SK-N-SH (cell line): ENCODE measurements around the gene MYOD1. TPM values are rescaled to one million over a fixed set of nuclear protein-coding genes. Genes with fewer than 3 reads are reported as not detected.

Experiments used
- CTCF ChIA-PET: fragments of 300-600, 350-600 bp; formaldehyde crosslinking; extraction: SDS; loops from one replicate; lab custom pipeline; 2021; lab: Yijun Ruan, JAX
- POLR2A ChIA-PET: fragments of 350-600 bp; sonication (Branson Sonifier 250); formaldehyde crosslinking; extraction: SDS; loops from one replicate; lab custom pipeline; 2020; ENCODE audit warnings: antibody characterized with exemption, inconsistent platforms; lab: Yijun Ruan, JAX
- DNase-seq: peaks from one replicate; pipeline ENCODE4 v3.0.0; 2012
- H2AFZ ChIP-seq: fragments of 200-600 bp; sonication (generic); 2 replicates; pipeline ENCODE4 v1.8.1; 2016; ENCODE audit warnings: antibody characterized with exemption, mild to moderate bottlenecking, low read depth
- H3F3A ChIP-seq: fragments of 200-600 bp; sonication (generic); replicated peaks from 2 replicates; pipeline ENCODE3; 2016; ENCODE audit warnings: antibody characterized with exemption, mild to moderate bottlenecking; ENCODE audit not compliant: insufficient read depth
- H3K27ac ChIP-seq, 2 experiments: fragments of 200-500 bp in 1 of 2; fragments of 200-600 bp in 1 of 2; sonication (Bioruptor generic) in 1 of 2; sonication (generic), shearing (Covaris generic) in 1 of 2; 2 replicates each; pipeline versions ENCODE4 v1.5.1 to v1.6.1; 2014 to 2016; ENCODE audit warnings: low read depth in 2 of 2, inconsistent platforms in 1 of 2, low read length in 1 of 2, mild to moderate bottlenecking in 1 of 2, mixed read lengths in 1 of 2
- H3K27me3 ChIP-seq: fragments of 200-600 bp; sonication (generic), shearing (Covaris generic); 2 replicates; pipeline ENCODE4 v1.6.1; 2016; ENCODE audit warnings: mixed run types; ENCODE audit not compliant: insufficient read depth
- H3K36me3 ChIP-seq, 2 experiments: fragments of 200-500 bp in 1 of 2; fragments of 200-600 bp in 1 of 2; sonication (Bioruptor generic) in 1 of 2; sonication (generic) in 1 of 2; replicated peaks in 1 of 2; 2 replicates each; pipeline versions ENCODE3 to v1.5.1; 2014 to 2016; ENCODE audit warnings: low read length in 1 of 2, mild to moderate bottlenecking in 1 of 2; ENCODE audit not compliant: insufficient read depth in 2 of 2, control insufficient read depth in 1 of 2
- H3K4me1 ChIP-seq, 2 experiments: fragments of 200-500 bp in 1 of 2; fragments of 200-600 bp in 1 of 2; sonication (Bioruptor generic) in 1 of 2; sonication (generic), shearing (Covaris generic) in 1 of 2; 2 replicates each; pipeline versions ENCODE4 v1.5.1 to v1.6.1; 2014 to 2016; ENCODE audit warnings: low read depth in 1 of 2, low read length in 1 of 2, mixed run types in 1 of 2; ENCODE audit not compliant: insufficient read depth in 2 of 2, control insufficient read depth in 1 of 2
- H3K4me2 ChIP-seq: fragments of 200-600 bp; sonication (generic), shearing (Covaris generic); 2 replicates; pipeline ENCODE4 v1.6.1; 2017; ENCODE audit warnings: mixed run types
- H3K4me3 ChIP-seq, 2 experiments: fragments of 200-500 bp in 1 of 2; fragments of 200-600 bp in 1 of 2; sonication (Bioruptor generic) in 1 of 2; sonication (generic), shearing (Covaris generic) in 1 of 2; 2 replicates each; pipeline versions ENCODE4 v1.5.1 to v1.8.1; 2014 to 2016; ENCODE audit warnings: low read depth in 2 of 2, inconsistent platforms in 1 of 2, low read length in 1 of 2, mild to moderate bottlenecking in 1 of 2, mixed read lengths in 1 of 2, moderate library complexity in 1 of 2
- H3K79me2 ChIP-seq: fragments of 200-600 bp; sonication (generic); 2 replicates; pipeline ENCODE4 v1.8.1; 2017; ENCODE audit warnings: mild to moderate bottlenecking; ENCODE audit not compliant: insufficient read depth
- H3K9ac ChIP-seq: fragments of 200-600 bp; sonication (generic); 2 replicates; pipeline ENCODE4 v1.6.1; 2017; ENCODE audit warnings: mixed run types
- H3K9me2 ChIP-seq: fragments of 200-600 bp; sonication (generic); 2 replicates; pipeline ENCODE4 v1.6.1; 2017; ENCODE audit warnings: mixed run types
- H3K9me3 ChIP-seq: fragments of 200-600 bp; sonication (generic); 2 replicates; pipeline ENCODE4 v1.6.1; 2017; ENCODE audit warnings: mixed run types, mild to moderate bottlenecking, moderate library complexity
- H4K20me1 ChIP-seq: fragments of 200-600 bp; sonication (generic); 2 replicates; pipeline ENCODE4 v1.6.1; 2017; ENCODE audit warnings: mild to moderate bottlenecking, mixed run types; ENCODE audit not compliant: insufficient read depth
- ELF1 ChIP-seq: IDR thresholded peaks from 2 replicates; pipeline ENCODE4 v1.4.0; 2012
- EP300 ChIP-seq, 2 experiments: IDR thresholded peaks; 2 replicates each; pipeline versions ENCODE4 v1.4.0 to v1.6.1; 2012; ENCODE audit warnings: borderline replicate concordance in 1 of 2, low read depth in 1 of 2, low read length in 1 of 2
- EZH2phosphoT487 ChIP-seq: fragments of 200-600 bp; sonication (generic); IDR thresholded peaks from 2 replicates; pipeline ENCODE4 v1.6.1; 2017; ENCODE audit warnings: low read depth, mixed run types, mild to moderate bottlenecking, antibody characterized with exemption, moderate library complexity, borderline replicate concordance
- FOSL2 ChIP-seq: IDR thresholded peaks from 2 replicates; pipeline ENCODE4 v1.4.0; 2012; ENCODE audit warnings: low read depth, mild to moderate bottlenecking, moderate library complexity, borderline replicate concordance
- FOXM1 ChIP-seq: IDR thresholded peaks from 2 replicates; pipeline ENCODE4 v1.4.0; 2012; ENCODE audit warnings: low read depth, mild to moderate bottlenecking
- MEF2A ChIP-seq: IDR thresholded peaks from 2 replicates; pipeline ENCODE4 v1.4.0; 2012; ENCODE audit warnings: low read depth, borderline replicate concordance
- NFIC ChIP-seq: IDR thresholded peaks from 2 replicates; pipeline ENCODE4 v1.4.0; 2012; ENCODE audit warnings: borderline replicate concordance
- NRF1 ChIP-seq: IDR thresholded peaks from 2 replicates; pipeline ENCODE4 v1.6.1; 2012; ENCODE audit warnings: low read depth, mild to moderate bottlenecking, low read length
- POLR2AphosphoS5 ChIP-seq: IDR thresholded peaks from 2 replicates; pipeline ENCODE4 v1.6.1; 2012; ENCODE audit warnings: low read depth, low read length
- RAD21 ChIP-seq: IDR thresholded peaks from 2 replicates; pipeline ENCODE4 v1.6.1; 2012; ENCODE audit warnings: mild to moderate bottlenecking, low read length
- RXRA ChIP-seq: IDR thresholded peaks from 2 replicates; pipeline ENCODE4 v1.4.0; 2012; ENCODE audit warnings: low read depth, mild to moderate bottlenecking, borderline replicate concordance
- TAF1 ChIP-seq: IDR thresholded peaks from 2 replicates; pipeline ENCODE4 v1.6.1; 2012; ENCODE audit warnings: low read depth, mild to moderate bottlenecking, low read length, moderate library complexity, borderline replicate concordance
- TEAD4 ChIP-seq: IDR thresholded peaks from 2 replicates; pipeline ENCODE4 v1.4.0; 2012; ENCODE audit warnings: mild to moderate bottlenecking, borderline replicate concordance; ENCODE audit not compliant: insufficient read depth
- YY1 ChIP-seq: IDR thresholded peaks from 2 replicates; pipeline ENCODE4 v1.4.0; 2012; ENCODE audit warnings: low read depth, mild to moderate bottlenecking
- WGBS: methylation state at CpG from one replicate; pipeline ENCODE4 v1.1.6; 2017; ENCODE audit warnings: low lambda C conversion rate; 5-methylcytosine and 5-hydroxymethylcytosine counted together
- polyA plus RNA-seq, 3 experiments: library from polyadenylated mRNA; depleted of rRNA; stranded (reverse); fragments of >200 nt; gene quantifications; 2 replicates each; pipeline ENCODE4 v1.2.3, GENCODE V29; 2012
- TF ChIP-seq, protein P1 (sequence below): IDR thresholded peaks from 2 replicates; pipeline ENCODE4 v1.4.0; 2012; ENCODE audit warnings: low read depth, borderline replicate concordance
- TF ChIP-seq, protein P2 (sequence below): IDR thresholded peaks from 2 replicates; pipeline ENCODE4 v1.4.0; 2012; ENCODE audit warnings: low read depth, borderline replicate concordance
- TF ChIP-seq, protein P3 (sequence below): fragments of 200-600 bp; sonication (generic); IDR thresholded peaks from 2 replicates; pipeline ENCODE4 v1.6.1; 2017; ENCODE audit warnings: antibody characterized with exemption, mild to moderate bottlenecking, moderate library complexity
- TF ChIP-seq, protein P4 (sequence below): IDR thresholded peaks from 2 replicates; pipeline ENCODE4 v1.6.1; 2012; ENCODE audit warnings: mild to moderate bottlenecking, low read depth, low read length, moderate library complexity
- TF ChIP-seq, protein P5 (sequence below): IDR thresholded peaks from 2 replicates; pipeline ENCODE4 v1.4.0; 2012; ENCODE audit warnings: low read depth

The MYOD1 gene
- polyA plus RNA-seq, 1 of the 3 experiments (the other 2 are of a cell fraction): not detected

DNA sequence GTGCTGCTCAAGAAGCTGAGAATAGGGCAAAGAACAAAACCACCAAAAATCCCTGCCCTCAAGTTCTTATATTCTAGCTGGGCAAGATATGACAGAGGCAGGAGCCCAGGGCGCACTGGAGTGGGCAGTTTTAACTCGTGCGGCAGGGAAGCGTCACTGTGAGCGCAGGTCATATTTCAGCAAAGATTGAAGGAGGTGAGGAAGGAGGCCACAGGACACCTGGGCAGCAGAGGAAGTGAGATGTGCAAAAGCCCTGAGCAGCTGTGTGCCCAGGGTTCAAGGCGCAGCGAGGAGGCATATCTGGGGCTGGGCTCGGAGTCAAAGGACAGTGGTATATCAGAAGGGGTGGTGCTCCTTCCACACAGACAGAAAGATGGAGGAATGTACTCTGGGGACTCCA lies 28.7 kb downstream of the MYOD1 start (continued):
- TF ChIP-seq, protein P1, sequence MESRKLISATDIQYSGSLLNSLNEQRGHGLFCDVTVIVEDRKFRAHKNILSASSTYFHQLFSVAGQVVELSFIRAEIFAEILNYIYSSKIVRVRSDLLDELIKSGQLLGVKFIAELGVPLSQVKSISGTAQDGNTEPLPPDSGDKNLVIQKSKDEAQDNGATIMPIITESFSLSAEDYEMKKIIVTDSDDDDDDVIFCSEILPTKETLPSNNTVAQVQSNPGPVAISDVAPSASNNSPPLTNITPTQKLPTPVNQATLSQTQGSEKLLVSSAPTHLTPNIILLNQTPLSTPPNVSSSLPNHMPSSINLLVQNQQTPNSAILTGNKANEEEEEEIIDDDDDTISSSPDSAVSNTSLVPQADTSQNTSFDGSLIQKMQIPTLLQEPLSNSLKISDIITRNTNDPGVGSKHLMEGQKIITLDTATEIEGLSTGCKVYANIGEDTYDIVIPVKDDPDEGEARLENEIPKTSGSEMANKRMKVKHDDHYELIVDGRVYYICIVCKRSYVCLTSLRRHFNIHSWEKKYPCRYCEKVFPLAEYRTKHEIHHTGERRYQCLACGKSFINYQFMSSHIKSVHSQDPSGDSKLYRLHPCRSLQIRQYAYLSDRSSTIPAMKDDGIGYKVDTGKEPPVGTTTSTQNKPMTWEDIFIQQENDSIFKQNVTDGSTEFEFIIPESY: no peak
- TF ChIP-seq, protein P2, sequence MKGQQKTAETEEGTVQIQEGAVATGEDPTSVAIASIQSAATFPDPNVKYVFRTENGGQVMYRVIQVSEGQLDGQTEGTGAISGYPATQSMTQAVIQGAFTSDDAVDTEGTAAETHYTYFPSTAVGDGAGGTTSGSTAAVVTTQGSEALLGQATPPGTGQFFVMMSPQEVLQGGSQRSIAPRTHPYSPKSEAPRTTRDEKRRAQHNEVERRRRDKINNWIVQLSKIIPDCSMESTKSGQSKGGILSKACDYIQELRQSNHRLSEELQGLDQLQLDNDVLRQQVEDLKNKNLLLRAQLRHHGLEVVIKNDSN: no peak
- no peak for TF ChIP-seq FOSL2
- TF ChIP-seq, all 33 proteins: peak for 0

DNA sequence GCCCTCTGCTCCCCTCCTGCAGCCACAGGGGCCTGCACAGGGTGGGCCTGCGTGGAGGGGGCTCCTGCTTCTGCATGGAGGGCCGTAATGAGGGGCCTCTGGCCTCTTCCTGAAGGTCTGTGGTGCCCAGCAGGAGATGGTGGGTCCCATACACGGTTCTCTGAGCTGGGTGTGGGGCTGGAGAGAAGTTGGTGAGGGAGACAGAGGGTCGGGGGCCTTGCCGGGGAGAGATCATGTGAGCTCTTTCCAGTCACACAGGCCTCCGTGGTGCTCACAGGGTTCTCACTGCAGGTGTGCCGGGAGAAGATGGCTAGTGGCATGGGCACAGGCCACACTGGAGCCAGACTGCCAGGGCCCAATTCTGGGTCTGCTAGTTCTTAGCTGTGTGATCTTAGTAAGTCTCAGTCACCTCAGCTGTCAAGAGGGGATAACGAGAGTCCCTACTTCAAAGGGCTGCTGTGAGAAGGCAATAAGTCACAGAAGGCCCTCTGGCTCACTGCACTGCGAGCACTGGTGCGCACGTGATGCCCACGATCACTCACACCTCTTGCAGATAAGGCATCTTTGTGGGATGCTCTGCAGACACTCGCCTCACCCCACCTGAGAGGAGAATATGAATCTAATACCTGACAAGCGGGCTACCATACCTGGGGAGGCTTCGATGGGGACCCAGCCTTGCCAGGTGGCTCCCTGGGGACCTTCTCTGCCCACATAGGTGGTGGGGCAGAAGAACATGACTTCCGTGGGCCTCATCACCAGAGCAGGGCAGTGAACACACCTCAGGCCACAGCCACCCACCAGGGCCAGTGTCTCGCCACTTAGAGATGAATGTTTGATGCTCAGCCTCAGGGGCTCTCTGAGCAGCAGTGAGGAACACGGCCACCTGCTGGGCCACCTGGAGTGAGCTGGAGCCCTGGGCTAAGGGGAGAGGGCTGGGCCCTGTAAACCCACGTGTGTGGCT lies 29.7 kb downstream of the MYOD1 start:
- DNase-seq: no peak
- no peaks in the 10 kb centered on the region for H4K20me1 ChIP-seq
- POLR2A ChIA-PET: interaction anchor here (0.6 kb wide), 1 partner anchor 340 kb away, joined by 5 read pairs; no protein-coding TSS in a partner anchor
- H3K79me2 ChIP-seq: no peaks in the 10 kb centered on the region
- no peaks in the 10 kb centered on the region for H3F3A ChIP-seq
- 60% methylated on average over 10 of the region's 19 CpGs for WGBS
- H3K4me1 ChIP-seq: no peaks in the 10 kb centered on the region; a peak in 1 of 4 replicates
- H3K9ac ChIP-seq: no peak overlapping the region
- H3K4me3 ChIP-seq: no peak overlapping the region
- no peak overlapping the region for H3K4me2 ChIP-seq
- no peak overlapping the region for H2AFZ ChIP-seq
- CTCF ChIA-PET: interaction anchor here (1.3 to 2.1 kb wide), 3 partner anchors 14 to 18 kb away, joined by 3 to 9 read pairs (median 5); no protein-coding TSS in a partner anchor
- H3K27ac ChIP-seq: no peak overlapping the region
- no peaks in the 10 kb centered on the region for H3K36me3 ChIP-seq
- H3K9me3 ChIP-seq: no peaks in the 10 kb centered on the region
- no peaks in the 10 kb centered on the region for H3K27me3 ChIP-seq
- no peaks in the 10 kb centered on the region for H3K9me2 ChIP-seq
- TF ChIP-seq, protein P3, sequence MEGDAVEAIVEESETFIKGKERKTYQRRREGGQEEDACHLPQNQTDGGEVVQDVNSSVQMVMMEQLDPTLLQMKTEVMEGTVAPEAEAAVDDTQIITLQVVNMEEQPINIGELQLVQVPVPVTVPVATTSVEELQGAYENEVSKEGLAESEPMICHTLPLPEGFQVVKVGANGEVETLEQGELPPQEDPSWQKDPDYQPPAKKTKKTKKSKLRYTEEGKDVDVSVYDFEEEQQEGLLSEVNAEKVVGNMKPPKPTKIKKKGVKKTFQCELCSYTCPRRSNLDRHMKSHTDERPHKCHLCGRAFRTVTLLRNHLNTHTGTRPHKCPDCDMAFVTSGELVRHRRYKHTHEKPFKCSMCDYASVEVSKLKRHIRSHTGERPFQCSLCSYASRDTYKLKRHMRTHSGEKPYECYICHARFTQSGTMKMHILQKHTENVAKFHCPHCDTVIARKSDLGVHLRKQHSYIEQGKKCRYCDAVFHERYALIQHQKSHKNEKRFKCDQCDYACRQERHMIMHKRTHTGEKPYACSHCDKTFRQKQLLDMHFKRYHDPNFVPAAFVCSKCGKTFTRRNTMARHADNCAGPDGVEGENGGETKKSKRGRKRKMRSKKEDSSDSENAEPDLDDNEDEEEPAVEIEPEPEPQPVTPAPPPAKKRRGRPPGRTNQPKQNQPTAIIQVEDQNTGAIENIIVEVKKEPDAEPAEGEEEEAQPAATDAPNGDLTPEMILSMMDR: no peak
- no peak for TF ChIP-seq RAD21
- no peak for TF ChIP-seq YY1
- no peak for TF ChIP-seq EZH2phosphoT487
- no peak for TF ChIP-seq NFIC
- TF ChIP-seq TEAD4: no peak
- TF ChIP-seq, protein P4, sequence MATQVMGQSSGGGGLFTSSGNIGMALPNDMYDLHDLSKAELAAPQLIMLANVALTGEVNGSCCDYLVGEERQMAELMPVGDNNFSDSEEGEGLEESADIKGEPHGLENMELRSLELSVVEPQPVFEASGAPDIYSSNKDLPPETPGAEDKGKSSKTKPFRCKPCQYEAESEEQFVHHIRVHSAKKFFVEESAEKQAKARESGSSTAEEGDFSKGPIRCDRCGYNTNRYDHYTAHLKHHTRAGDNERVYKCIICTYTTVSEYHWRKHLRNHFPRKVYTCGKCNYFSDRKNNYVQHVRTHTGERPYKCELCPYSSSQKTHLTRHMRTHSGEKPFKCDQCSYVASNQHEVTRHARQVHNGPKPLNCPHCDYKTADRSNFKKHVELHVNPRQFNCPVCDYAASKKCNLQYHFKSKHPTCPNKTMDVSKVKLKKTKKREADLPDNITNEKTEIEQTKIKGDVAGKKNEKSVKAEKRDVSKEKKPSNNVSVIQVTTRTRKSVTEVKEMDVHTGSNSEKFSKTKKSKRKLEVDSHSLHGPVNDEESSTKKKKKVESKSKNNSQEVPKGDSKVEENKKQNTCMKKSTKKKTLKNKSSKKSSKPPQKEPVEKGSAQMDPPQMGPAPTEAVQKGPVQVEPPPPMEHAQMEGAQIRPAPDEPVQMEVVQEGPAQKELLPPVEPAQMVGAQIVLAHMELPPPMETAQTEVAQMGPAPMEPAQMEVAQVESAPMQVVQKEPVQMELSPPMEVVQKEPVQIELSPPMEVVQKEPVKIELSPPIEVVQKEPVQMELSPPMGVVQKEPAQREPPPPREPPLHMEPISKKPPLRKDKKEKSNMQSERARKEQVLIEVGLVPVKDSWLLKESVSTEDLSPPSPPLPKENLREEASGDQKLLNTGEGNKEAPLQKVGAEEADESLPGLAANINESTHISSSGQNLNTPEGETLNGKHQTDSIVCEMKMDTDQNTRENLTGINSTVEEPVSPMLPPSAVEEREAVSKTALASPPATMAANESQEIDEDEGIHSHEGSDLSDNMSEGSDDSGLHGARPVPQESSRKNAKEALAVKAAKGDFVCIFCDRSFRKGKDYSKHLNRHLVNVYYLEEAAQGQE: no peak
- TF ChIP-seq, protein P5, sequence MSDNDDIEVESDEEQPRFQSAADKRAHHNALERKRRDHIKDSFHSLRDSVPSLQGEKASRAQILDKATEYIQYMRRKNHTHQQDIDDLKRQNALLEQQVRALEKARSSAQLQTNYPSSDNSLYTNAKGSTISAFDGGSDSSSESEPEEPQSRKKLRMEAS: no peak
- TF ChIP-seq FOSL2: no peak
- TF ChIP-seq EP300 (IDR thresholded peaks at IDR 0.05; ENCODE audit: borderline replicate concordance in 1 of 2, low read depth in 1 of 2, low read length in 1 of 2): no peak
- TF ChIP-seq ELF1: no peak
- no peak for TF ChIP-seq MEF2A
- TF ChIP-seq POLR2AphosphoS5: no peak
- TF ChIP-seq RXRA: no peak
- TF ChIP-seq NRF1: no peak
- TF ChIP-seq FOXM1: no peak
- TF ChIP-seq TAF1: no peak
